NCI-H1048 (cell line): ENCODE data around the gene TUBB.
"Not testable (repeated sequence)": the region's sequence is repeated elsewhere in the genome, so short reads cannot be mapped to it uniquely, and the experiment has no call there.

Experiments
- DNase-seq: peaks from one replicate; lab custom pipeline; 2025; lab: John Stamatoyannopoulos, UW

The TUBB gene

GRCh38 chr6:30738532-30738931, 18.4 kb downstream of the TUBB start:
- DNase-seq = no peak

- no peak for DNase-seq
These were observed 20.4 kb downstream of the TUBB start for GRCh38 chr6:30740540-30740870.

GRCh38 chr6:30741063-30741779, 21.1 kb downstream of the TUBB start:
- DNase-seq = no peak

- no peak for DNase-seq
These were observed 21.7 kb downstream of the TUBB start for GRCh38 chr6:30741789-30742315.

GRCh38 chr6:30742316-30743098, 22.4 kb downstream of the TUBB start, which contains the start of gene FLOT1:
Gene FLOT1 (minus strand): TSS chr6:30742687. CDS start chr6:30742189, 498 bp downstream.
- DNase-seq = peak; percentile 70

- DNase-seq = no peak
These were observed 23.2 kb downstream of the TUBB start for GRCh38 chr6:30743099-30744053.

GRCh38 chr6:30744054-30744805, 24.1 kb downstream of the TUBB start, which contains the start of gene IER3:
Gene IER3 (minus strand): TSS chr6:30744547. CDS start chr6:30744518, 29 bp downstream.
- peak; percentile 49 for DNase-seq

GRCh38 chr6:30747300-30747687, 27.1 kb downstream of the TUBB start:
- DNase-seq = no peak

- DNase-seq = no peak
These were observed 28.0 kb downstream of the TUBB start for GRCh38 chr6:30747902-30748769.

- DNase-seq = no peak
These were observed 28.8 kb downstream of the TUBB start for GRCh38 chr6:30748851-30749540.

- no peak for DNase-seq
These were observed 29.6 kb downstream of the TUBB start for GRCh38 chr6:30749554-30750378.

GRCh38 chr6:30750379-30750668, 30.2 kb downstream of the TUBB start:
- no peak for DNase-seq

- no peak for DNase-seq
These were observed 32.2 kb downstream of the TUBB start for GRCh38 chr6:30752157-30752927.

GRCh38 chr6:30754631-30755030, 34.5 kb downstream of the TUBB start:
- DNase-seq = no peak

GRCh38 chr6:30756405-30757003, 36.4 kb downstream of the TUBB start:
- DNase-seq = not testable (repeated sequence)

- DNase-seq = no peak
These were observed 37.2 kb downstream of the TUBB start for GRCh38 chr6:30757261-30757904.

GRCh38 chr6:30759575-30760239, 39.6 kb downstream of the TUBB start:
- no peak for DNase-seq
